VCaP (cell line): ENCODE data around the gene DNAH8.

Experiments
- H3K27ac ChIP-seq: fragments of 450-650 bp; 2 replicates; pipeline ENCODE4 v1.5.1; 2017
- CTCF ChIP-seq: fragments of 450-650 bp; conservative IDR thresholded peaks from 2 replicates; pipeline ENCODE4 v1.5.1; 2017; ENCODE audit warnings: mild to moderate bottlenecking, moderate library complexity

DNAH8 gene

GRCh38 chr6:39051399-39052122 lies 336.4 kb downstream of the DNAH8 start:
- TF ChIP-seq CTCF: no peak
- H3K27ac ChIP-seq: no peak overlapping the region

- no peak for TF ChIP-seq CTCF
- H3K27ac ChIP-seq: no peak overlapping the region
Measured at GRCh38 chr6:39053016-39053624, 338.0 kb downstream of the DNAH8 start.

- no peak for TF ChIP-seq CTCF
- H3K27ac ChIP-seq: no peak overlapping the region
Measured at GRCh38 chr6:39053854-39054576, 338.9 kb downstream of the DNAH8 start.

- no peak overlapping the region for H3K27ac ChIP-seq
- no peak for TF ChIP-seq CTCF
Measured at GRCh38 chr6:39054577-39055142, 339.5 kb downstream of the DNAH8 start.

GRCh38 chr6:39055661-39056060 lies 340.6 kb downstream of the DNAH8 start:
- no peak overlapping the region for H3K27ac ChIP-seq
- TF ChIP-seq CTCF: no peak

GRCh38 chr6:39056191-39056590 lies 341.1 kb downstream of the DNAH8 start:
- H3K27ac ChIP-seq: no peak overlapping the region
- no peak for TF ChIP-seq CTCF

- no peak for TF ChIP-seq CTCF
- no peak overlapping the region for H3K27ac ChIP-seq
Measured at GRCh38 chr6:39056681-39057080, 341.6 kb downstream of the DNAH8 start.
